NCI-H526 (cell line): ENCODE measurements around the gene PCDHB13.
A peak's percentile ranks its signal among the peaks of the same experiment; 100 is the strongest.
"Not testable (repeated sequence)": the region's sequence is repeated elsewhere in the genome, so short reads cannot be mapped to it uniquely, and the experiment has no call there.

Source experiments
- DNase-seq, 2 experiments: peaks; one replicate each; lab custom pipeline; 2025; lab: John Stamatoyannopoulos, UW

Gene PCDHB13

GRCh38 chr5:141213656-141214339, at the start of gene PCDHB13:
PCDHB13 (plus strand) TSS chr5:141213919; CDS start chr5:141214124, 205 bp downstream.
- peak; percentile 60 to 68 for DNase-seq

DNA sequence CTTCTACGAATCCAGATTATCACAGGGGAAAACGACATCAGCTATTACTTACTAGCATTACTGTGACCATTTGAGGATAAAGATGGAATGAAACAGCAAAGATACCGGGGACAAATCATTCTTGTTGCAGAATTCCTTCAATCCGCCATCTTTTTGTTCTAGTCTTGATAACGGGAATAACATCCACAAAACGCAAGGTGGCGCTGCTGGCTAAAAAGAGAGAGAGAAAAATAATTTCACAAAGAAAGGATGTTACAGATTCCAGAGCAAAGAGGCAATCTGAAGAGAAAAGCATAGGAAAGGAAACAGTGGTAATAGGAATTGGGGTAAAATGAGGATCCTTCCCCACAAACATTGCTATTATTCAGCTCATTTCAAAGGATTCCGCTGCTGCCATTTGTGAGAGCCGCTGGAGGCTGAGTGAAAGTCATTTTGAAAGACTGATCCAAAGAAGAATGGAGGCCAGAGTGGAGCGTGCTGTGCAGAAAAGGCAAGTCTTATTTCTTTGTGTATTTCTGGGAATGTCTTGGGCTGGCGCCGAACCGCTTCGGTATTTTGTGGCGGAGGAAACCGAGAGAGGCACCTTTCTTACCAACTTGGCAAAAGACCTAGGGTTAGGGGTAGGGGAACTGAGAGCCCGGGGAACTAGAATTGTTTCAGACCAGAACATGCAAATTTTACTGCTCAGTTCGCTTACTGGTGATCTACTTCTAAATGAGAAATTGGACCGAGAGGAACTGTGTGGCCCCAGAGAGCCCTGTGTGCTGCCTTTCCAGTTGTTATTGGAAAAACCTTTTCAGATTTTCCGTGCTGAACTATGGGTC, 41.1 kb upstream of the PCDHB13 start, which contains the start of gene PCDHB7:
Gene PCDHB7 (plus strand): TSS at position 264 of the 824 bp plus-strand sequence. CDS start 192 bp downstream, at position 456.
- peak; percentile 13 to 63 for DNase-seq

GRCh38 chr5:141174291-141175104, 39.2 kb upstream of the PCDHB13 start:
- not testable (repeated sequence) for DNase-seq

- DNase-seq: no peak
Measured at GRCh38 chr5:141175933-141176332, 37.8 kb upstream of the PCDHB13 start.

GRCh38 chr5:141177577-141178191, 36.0 kb upstream of the PCDHB13 start, which contains the start of gene PCDHB8:
PCDHB8 (plus strand) TSS chr5:141177790; CDS start chr5:141178035, 245 bp downstream.
- peak in 1 of 2 experiments; percentile 64 for DNase-seq

- DNase-seq: not testable (repeated sequence)
Measured at GRCh38 chr5:141179371-141179770, 34.3 kb upstream of the PCDHB13 start.

- DNase-seq: not testable (repeated sequence)
Measured at GRCh38 chr5:141179876-141180275, 33.8 kb upstream of the PCDHB13 start.

GRCh38 chr5:141180313-141180712, 33.4 kb upstream of the PCDHB13 start:
- no peak for DNase-seq

- peak; percentile 75 to 80 for DNase-seq
Measured at GRCh38 chr5:141182248-141182647, 31.5 kb upstream of the PCDHB13 start, which contains the start of gene PCDHB16. PCDHB16 (plus strand) TSS chr5:141182387; CDS start chr5:141182560, 173 bp downstream.

DNA sequence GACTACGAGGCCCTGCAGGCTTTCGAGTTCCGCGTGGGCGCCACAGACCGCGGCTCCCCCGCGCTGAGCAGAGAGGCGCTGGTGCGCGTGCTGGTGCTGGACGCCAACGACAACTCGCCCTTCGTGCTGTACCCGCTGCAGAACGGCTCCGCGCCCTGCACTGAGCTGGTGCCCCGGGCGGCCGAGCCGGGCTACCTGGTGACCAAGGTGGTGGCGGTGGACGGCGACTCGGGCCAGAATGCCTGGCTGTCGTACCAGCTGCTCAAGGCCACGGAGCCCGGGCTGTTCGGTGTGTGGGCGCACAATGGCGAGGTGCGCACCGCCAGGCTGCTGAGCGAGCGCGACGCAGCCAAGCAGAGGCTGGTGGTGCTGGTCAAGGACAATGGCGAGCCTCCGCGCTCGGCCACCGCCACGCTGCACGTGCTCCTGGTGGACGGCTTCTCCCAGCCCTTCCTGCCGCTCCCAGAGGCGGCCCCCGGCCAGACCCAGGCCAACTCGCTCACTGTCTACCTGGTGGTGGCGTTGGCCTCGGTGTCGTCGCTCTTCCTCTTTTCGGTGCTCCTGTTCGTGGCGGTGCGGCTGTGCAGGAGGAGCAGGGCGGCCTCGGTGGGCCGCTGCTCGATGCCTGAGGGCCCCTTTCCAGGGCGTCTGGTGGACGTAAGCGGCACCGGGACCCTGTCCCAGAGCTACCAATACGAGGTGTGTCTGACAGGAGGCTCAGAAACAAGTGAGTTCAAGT, 29.4 kb upstream of the PCDHB13 start:
- DNase-seq: not testable (repeated sequence)

DNA sequence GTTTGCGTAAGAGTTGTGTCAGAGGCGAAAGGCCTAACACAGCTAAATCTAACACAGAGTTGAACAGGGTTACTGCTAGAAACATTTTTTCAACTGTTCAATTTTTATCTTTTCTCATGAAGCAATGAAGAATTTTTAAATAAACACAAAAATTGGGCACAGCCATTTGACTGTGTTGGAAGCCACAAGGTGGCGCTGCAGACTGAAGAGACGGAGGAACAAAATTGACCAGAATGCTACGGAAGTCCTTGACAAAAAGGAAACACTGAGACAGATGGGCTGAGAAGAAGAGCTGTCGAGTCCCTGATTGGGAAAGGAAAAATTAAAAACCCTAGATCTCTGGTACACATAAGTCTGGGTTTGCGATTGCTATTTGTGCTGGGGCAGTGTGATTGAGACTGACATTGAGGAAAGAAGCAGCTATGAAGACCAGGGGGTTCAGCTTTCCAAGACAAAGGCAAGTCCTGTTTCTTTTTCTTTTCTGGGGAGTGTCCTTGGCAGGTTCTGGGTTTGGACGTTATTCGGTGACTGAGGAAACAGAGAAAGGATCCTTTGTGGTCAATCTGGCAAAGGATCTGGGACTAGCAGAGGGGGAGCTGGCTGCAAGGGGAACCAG, 26.7 kb upstream of the PCDHB13 start, which contains the start of gene PCDHB9:
Gene PCDHB9 (plus strand): TSS at position 265 of the 616 bp plus-strand sequence. CDS start 158 bp downstream, at position 423.
- DNase-seq: peak; percentile 8 to 46

- DNase-seq: not testable (repeated sequence)
Measured at GRCh38 chr5:141188682-141189081, 25.0 kb upstream of the PCDHB13 start.

DNA sequence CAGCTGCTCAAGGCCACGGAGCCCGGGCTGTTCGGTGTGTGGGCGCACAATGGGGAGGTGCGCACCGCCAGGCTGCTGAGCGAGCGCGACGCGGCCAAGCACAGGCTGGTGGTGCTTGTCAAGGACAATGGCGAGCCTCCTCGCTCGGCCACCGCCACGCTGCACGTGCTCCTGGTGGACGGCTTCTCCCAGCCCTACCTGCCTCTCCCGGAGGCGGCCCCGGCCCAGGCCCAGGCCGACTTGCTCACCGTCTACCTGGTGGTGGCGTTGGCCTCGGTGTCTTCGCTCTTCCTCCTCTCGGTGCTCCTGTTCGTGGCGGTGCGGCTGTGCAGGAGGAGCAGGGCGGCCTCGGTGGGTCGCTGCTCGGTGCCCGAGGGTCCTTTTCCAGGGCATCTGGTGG, 24.6 kb upstream of the PCDHB13 start:
- DNase-seq: not testable (repeated sequence)

GRCh38 chr5:141192110-141192725, 21.5 kb upstream of the PCDHB13 start, which contains the start of gene PCDHB10:
PCDHB10 (plus strand) TSS chr5:141192353; CDS start chr5:141192553, 200 bp downstream.
- peak in 1 of 2 experiments; percentile 72 for DNase-seq

DNA sequence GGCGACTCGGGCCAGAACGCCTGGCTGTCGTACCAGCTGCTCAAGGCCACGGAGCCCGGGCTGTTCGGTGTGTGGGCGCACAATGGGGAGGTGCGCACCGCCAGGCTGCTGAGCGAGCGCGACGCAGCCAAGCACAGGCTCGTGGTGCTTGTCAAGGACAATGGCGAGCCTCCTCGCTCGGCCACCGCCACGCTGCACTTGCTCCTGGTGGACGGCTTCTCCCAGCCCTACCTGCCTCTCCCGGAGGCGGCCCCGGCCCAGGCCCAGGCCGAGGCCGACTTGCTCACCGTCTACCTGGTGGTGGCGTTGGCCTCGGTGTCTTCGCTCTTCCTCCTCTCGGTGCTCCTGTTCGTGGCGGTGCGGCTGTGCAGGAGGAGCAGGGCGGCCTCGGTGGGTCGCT, 19.4 kb upstream of the PCDHB13 start:
- DNase-seq: not testable (repeated sequence)

DNA sequence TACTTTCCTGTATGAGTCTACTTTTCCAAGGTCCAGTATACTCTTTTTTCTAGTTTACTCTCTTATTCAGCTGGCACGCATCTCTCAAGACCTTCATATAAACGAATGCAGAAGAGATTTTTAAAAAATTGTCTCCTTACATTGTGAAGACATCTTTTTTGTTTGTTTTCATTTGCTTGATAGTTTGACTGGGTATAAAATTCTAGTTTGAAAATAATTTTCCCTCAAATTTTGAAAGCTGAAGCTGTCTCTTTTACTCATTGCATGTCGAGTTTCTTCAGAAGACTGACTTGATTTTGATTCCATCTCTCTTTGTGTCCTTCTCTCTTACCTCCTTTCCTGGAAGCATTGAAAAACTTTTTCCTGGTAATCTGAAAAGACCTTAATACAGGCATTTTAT, 17.4 kb upstream of the PCDHB13 start:
- DNase-seq: no peak

GRCh38 chr5:141199359-141200235, 14.1 kb upstream of the PCDHB13 start, which contains the start of gene PCDHB11:
PCDHB11 (plus strand) TSS chr5:141199627; CDS start chr5:141199775, 148 bp downstream.
- peak; percentile 41 to 72 for DNase-seq

DNA sequence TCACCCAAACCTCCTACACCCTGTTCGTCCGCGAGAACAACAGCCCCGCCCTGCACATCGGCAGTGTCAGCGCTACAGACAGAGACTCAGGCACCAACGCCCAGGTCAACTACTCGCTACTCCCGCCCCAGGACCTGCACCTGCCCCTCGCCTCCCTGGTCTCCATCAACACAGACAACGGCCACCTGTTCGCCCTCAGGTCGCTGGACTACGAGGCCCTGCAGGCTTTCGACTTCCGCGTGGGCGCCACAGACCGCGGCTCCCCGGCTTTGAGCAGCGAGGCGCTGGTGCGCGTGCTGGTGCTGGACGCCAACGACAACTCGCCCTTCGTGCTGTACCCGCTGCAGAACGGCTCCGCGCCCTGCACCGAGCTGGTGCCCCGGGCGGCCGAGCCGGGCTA, 12.6 kb upstream of the PCDHB13 start:
- DNase-seq: not testable (repeated sequence)
